ENCODE data around the gene TADA1. TPM values are rescaled to one million over a fixed set of nuclear protein-coding genes. Genes with fewer than 3 reads are reported as not detected.

Gene TADA1
- polyA plus RNA-seq, 1 of the 3 experiments (the other 2 are of a cell fraction): 9.3 TPM

- H3K9me3 ChIP-seq: no peaks in the 10 kb centered on the region
- H3K4me2 ChIP-seq: no peak overlapping the region
- H3K9ac ChIP-seq: no peak overlapping the region
- H3K27me3 ChIP-seq (ENCODE audit: insufficient read depth): no peaks in the 10 kb centered on the region
- ChIA-PET POLR2A (interaction anchor here (0.7 kb wide), 1 partner anchor 9 kb away, joined by 5 read pairs; the partner anchor contains the start of gene POGK), CTCF (interaction anchor here (1.6 kb wide), 1 partner anchor 28 kb away, joined by 5 read pairs; the partner anchor contains the start of gene TADA1)
- H3K9me2 ChIP-seq: no peaks in the 10 kb centered on the region
- peaks cover 0 to 7% of the 10 kb centered on the region in 2 experiments; a peak in 1 of 4 replicates for H3K4me1 ChIP-seq (ENCODE audit: control insufficient read depth in 1 of 2, insufficient read depth in 2 of 2, low read depth in 1 of 2, low read length in 1 of 2)
- H3K4me3 ChIP-seq (ENCODE audit: low read depth in 2 of 2, low read length in 1 of 2): no peak overlapping the region
- H3F3A ChIP-seq (replicated peaks; ENCODE audit: insufficient read depth): peaks cover 3% of the 10 kb centered on the region
- H3K79me2 ChIP-seq (ENCODE audit: insufficient read depth): peaks cover 43% of the 10 kb centered on the region; the same call in 1 of the 2 replicates
- TF ChIP-seq GABPA (IDR thresholded peaks at IDR 0.05; ENCODE audit: low read depth) (no peak), RCOR1 (IDR thresholded peaks at IDR 0.05; ENCODE audit: low read length) (no peak), FOSL2 (IDR thresholded peaks at IDR 0.05; ENCODE audit: borderline replicate concordance, low read depth) (no peak), RFX5 (IDR thresholded peaks at IDR 0.05; ENCODE audit: low read length) (no peak), NFIC (IDR thresholded peaks at IDR 0.05; ENCODE audit: borderline replicate concordance) (no peak), PBX3 (IDR thresholded peaks at IDR 0.05) (no peak), TCF12 (IDR thresholded peaks at IDR 0.05) (no peak), EP300 (IDR thresholded peaks at IDR 0.05; ENCODE audit: borderline replicate concordance in 1 of 2, low read depth in 1 of 2, low read length in 1 of 2) (no peak), IRF3 (IDR thresholded peaks at IDR 0.05; ENCODE audit: low read depth, low read length) (no peak), EZH2phosphoT487 (IDR thresholded peaks at IDR 0.05; ENCODE audit: borderline replicate concordance, low read depth) (no peak), RAD21 (IDR thresholded peaks at IDR 0.05; ENCODE audit: low read length) (no peak), ELF1 (IDR thresholded peaks at IDR 0.05) (no peak)
- DNase-seq: no peak
- H3K36me3 ChIP-seq (replicated peaks in 1 of 2; ENCODE audit: control insufficient read depth in 1 of 2, insufficient read depth in 2 of 2, low read length in 1 of 2): peaks cover 78 to 97% of the 10 kb centered on the region in 2 experiments
- H4K20me1 ChIP-seq (ENCODE audit: insufficient read depth): peaks cover 7% of the 10 kb centered on the region; the same call in 1 of the 2 replicates
- H2AFZ ChIP-seq (ENCODE audit: low read depth): no peak overlapping the region
- H3K27ac ChIP-seq (ENCODE audit: low read depth in 2 of 2, low read length in 1 of 2): no peak overlapping the region
Observed at GRCh38 chr1:166848193-166848592, 27.9 kb downstream of the TADA1 start.

- TF ChIP-seq TCF12 (IDR thresholded peaks at IDR 0.05): no peak
- TF ChIP-seq USF1 (IDR thresholded peaks at IDR 0.05; ENCODE audit: borderline replicate concordance, low read depth): no peak
- no peak for TF ChIP-seq TEAD4 (IDR thresholded peaks at IDR 0.05; ENCODE audit: borderline replicate concordance, insufficient read depth)
- no peak for TF ChIP-seq POLR2AphosphoS5 (IDR thresholded peaks at IDR 0.05; ENCODE audit: low read depth, low read length)
- no peak for TF ChIP-seq RXRA (IDR thresholded peaks at IDR 0.05; ENCODE audit: borderline replicate concordance, low read depth)
- no peak for TF ChIP-seq PBX3 (IDR thresholded peaks at IDR 0.05)
- TF ChIP-seq GATA2 (CRISPR knock-in tag; IDR thresholded peaks at IDR 0.05): no peak
- no peak for TF ChIP-seq SMC3 (IDR thresholded peaks at IDR 0.05; ENCODE audit: low read depth, low read length)
- TF ChIP-seq USF2 (IDR thresholded peaks at IDR 0.05; ENCODE audit: borderline replicate concordance, low read depth, low read length): no peak
- TF ChIP-seq MXI1 (IDR thresholded peaks at IDR 0.05; ENCODE audit: low read depth, low read length): no peak
- H3K9ac ChIP-seq: no peak overlapping the region
- H3K4me3 ChIP-seq (ENCODE audit: low read depth in 2 of 2, low read length in 1 of 2): no peak overlapping the region
- no peak overlapping the region for H2AFZ ChIP-seq (ENCODE audit: low read depth)
- no peaks in the 10 kb centered on the region for H3K27me3 ChIP-seq (ENCODE audit: insufficient read depth)
- peaks cover 66 to 90% of the 10 kb centered on the region in 2 experiments for H3K36me3 ChIP-seq (replicated peaks in 1 of 2; ENCODE audit: control insufficient read depth in 1 of 2, insufficient read depth in 2 of 2, low read length in 1 of 2)
- H3K79me2 ChIP-seq (ENCODE audit: insufficient read depth): peaks cover 64% of the 10 kb centered on the region
- POLR2A ChIA-PET: interaction anchor here (1.4 kb wide), 2 partner anchors 9 to 31 kb away, joined by 4 to 5 read pairs; partner anchors contain the start of gene TADA1
- 74% methylated on average over 6 of the region's 7 CpGs for WGBS (ENCODE audit: low lambda C conversion rate)
- H3K4me2 ChIP-seq: no peak overlapping the region
- no peaks in the 10 kb centered on the region for H3K9me3 ChIP-seq
- no peaks in the 10 kb centered on the region for H3K9me2 ChIP-seq
- no peak overlapping the region for H3K27ac ChIP-seq (ENCODE audit: low read depth in 2 of 2, low read length in 1 of 2)
- H4K20me1 ChIP-seq (ENCODE audit: insufficient read depth): peaks cover 4% of the 10 kb centered on the region; the same call in 1 of the 2 replicates
- no peak for DNase-seq
- no peaks in the 10 kb centered on the region for H3F3A ChIP-seq (replicated peaks; ENCODE audit: insufficient read depth)
- CTCF ChIA-PET: interaction anchor here (2.2 kb wide), 1 partner anchor 8 kb away, joined by 8 read pairs; no protein-coding TSS in a partner anchor
- H3K4me1 ChIP-seq (ENCODE audit: control insufficient read depth in 1 of 2, insufficient read depth in 2 of 2, low read depth in 1 of 2, low read length in 1 of 2): peaks cover 14 to 15% of the 10 kb centered on the region in 2 experiments; a peak in 3 of 4 replicates
Observed at GRCh38 chr1:166844791-166845190, 31.3 kb downstream of the TADA1 start.

All from SK-N-SH (cell line).